Large intestine (tissue), 3 donors: ENCODE data around the gene SLC8A1. TPM values are rescaled to one million over a fixed set of nuclear protein-coding genes. Genes with fewer than 3 reads are reported as not detected.
A peak's percentile ranks its signal among the peaks of the same experiment; 100 is the strongest.

Experiments used
- DNase-seq, 2 donors: peaks; one replicate each; pipeline versions ENCODE4 v3.0.0 to v3.0.0-alpha.2; 2013
- H3K27ac ChIP-seq: one replicate; pipeline ENCODE4 v1.5.1; 2013; ENCODE audit warnings: low read length
- H3K27me3 ChIP-seq: 2 replicates; pipeline ENCODE4 v1.6.1; 2013; ENCODE audit warnings: low read length; ENCODE audit not compliant: control insufficient read depth, insufficient read depth
- H3K36me3 ChIP-seq: 2 replicates; pipeline ENCODE4 v1.6.1; 2013; ENCODE audit warnings: low read length; ENCODE audit not compliant: control insufficient read depth, insufficient read depth
- H3K4me1 ChIP-seq: one replicate; pipeline ENCODE4 v1.6.1; 2013; ENCODE audit warnings: low read length; ENCODE audit not compliant: control insufficient read depth, insufficient read depth
- H3K4me3 ChIP-seq: one replicate; pipeline ENCODE4 v1.5.1; 2013; ENCODE audit warnings: low read length
- H3K9me3 ChIP-seq: one replicate; pipeline ENCODE4 v1.6.1; 2013; ENCODE audit warnings: mild to moderate bottlenecking, low read depth, low read length, moderate library complexity; ENCODE audit not compliant: control insufficient read depth
- WGBS: methylation state at CpG from one replicate; pipeline ENCODE4 v1.1.5; 2013; ENCODE audit warnings: low lambda C conversion rate; ENCODE audit not compliant: insufficient coverage; 5-methylcytosine and 5-hydroxymethylcytosine counted together
- polyA plus RNA-seq: library from polyadenylated mRNA; unstranded; fragments of 120-200 nt; gene quantifications from one replicate; pipeline ENCODE4 v1.2.1, GENCODE V29; 2013

SLC8A1 gene
- polyA plus RNA-seq, 1 donor = 13.2 TPM

DNA sequence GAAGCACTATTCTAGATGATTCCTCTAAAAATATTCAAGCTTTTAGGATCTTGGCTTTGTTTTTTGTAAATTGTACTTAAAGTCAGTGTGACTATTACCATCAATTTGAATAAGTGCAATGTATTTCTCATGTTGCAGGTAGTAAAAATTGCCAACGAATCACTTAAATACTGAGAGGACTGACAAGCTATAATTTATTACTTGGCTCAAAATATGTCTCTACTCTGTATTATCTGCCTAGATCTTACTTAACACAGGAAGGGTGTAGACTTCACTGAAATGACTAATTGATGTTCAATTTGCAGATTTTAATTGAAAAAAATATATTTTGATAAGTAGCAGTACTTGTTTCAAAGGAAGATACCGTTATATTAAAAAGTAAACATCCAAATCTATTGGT is 202.3 kb downstream of the SLC8A1 start:
- no peak overlapping the region for H3K4me3 ChIP-seq
- H3K9me3 ChIP-seq = no peaks in the 10 kb centered on the region
- peaks cover 34% of the 10 kb centered on the region for H3K4me1 ChIP-seq
- no peak for DNase-seq
- H3K27ac ChIP-seq = no peak overlapping the region
- 72% methylated on average over 2 of the region's 2 CpGs for WGBS
- H3K36me3 ChIP-seq = no peaks in the 10 kb centered on the region
- H3K27me3 ChIP-seq = no peaks in the 10 kb centered on the region

DNA sequence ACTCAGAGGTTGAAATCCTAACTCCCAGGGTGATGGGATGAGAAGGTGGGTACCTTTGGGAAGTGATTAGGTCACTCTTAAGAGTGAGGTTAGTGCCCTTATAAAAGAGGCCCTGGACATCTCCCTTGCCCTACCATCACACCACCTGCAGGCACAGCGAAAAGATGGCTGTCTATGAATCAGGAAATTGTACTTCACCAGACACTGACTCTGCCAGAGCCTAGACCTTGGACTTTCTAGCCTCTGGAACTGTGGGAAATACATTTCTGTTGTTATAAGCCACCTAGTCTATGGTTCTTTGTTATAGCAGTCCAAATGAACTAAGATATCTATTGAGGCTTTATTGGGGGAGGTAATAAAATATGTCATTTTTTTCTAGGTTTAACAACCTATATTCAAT is 203.6 kb downstream of the SLC8A1 start:
- DNase-seq = peak in 1 of 2 donors; percentile 71
- Histone ChIP-seq H3K9me3 (no peaks in the 10 kb centered on the region), H3K27ac (peak overlapping the region; percentile 14), H3K36me3 (no peaks in the 10 kb centered on the region), H3K27me3 (no peaks in the 10 kb centered on the region), H3K4me1 (peaks cover 41% of the 10 kb centered on the region), H3K4me3 (no peak overlapping the region)
- no CpG with 5 or more reads among the region's 1 CpG for WGBS

DNA sequence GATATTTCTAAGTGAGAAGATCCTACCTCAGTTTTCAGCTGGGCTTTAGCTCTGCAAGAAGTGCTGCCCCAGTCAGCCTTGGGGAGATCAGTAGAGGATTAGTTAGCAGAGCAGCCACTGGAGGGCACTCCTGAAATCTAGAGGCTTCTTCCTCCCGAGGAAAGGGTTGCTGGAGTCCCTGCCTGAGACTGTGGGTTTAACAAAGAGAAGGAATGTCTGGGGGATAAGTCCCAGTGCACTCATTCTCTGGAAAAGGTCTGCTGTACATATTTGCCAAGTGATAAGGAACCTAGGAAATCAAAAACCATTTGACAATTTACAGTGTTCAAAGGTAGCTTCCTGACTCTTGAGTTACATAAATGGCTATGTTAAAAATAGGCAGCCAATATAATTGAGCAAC is 207.2 kb downstream of the SLC8A1 start:
- peaks cover 26% of the 10 kb centered on the region for H3K4me1 ChIP-seq
- DNase-seq = peak; percentile 83 to 88
- H3K4me3 ChIP-seq = no peak overlapping the region
- no peaks in the 10 kb centered on the region for H3K36me3 ChIP-seq
- peak overlapping the region; percentile 65 for H3K27ac ChIP-seq
- 0% methylated on average over 1 of the region's 1 CpG for WGBS
- no peaks in the 10 kb centered on the region for H3K9me3 ChIP-seq
- H3K27me3 ChIP-seq = no peaks in the 10 kb centered on the region

DNA sequence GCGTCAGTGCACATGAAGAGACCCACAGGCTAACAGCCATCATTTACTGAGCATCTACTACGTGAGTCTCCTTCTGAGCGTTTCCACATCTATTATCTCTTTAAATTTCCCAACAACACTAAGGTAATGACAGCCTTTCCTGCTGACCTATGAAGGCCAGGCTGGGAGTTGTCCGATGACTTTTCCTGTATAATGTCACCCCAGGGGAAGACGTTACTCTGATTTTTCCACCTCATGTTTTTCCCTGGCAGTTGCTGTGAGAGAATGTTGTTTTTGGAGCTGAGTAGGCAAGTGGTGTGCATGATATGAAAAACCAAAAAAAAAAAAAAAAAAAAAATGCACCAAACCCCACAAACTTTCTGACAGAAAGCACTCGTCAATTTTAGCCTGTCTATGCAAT is 207.6 kb downstream of the SLC8A1 start:
- no CpG with 5 or more reads among the region's 6 CpGs for WGBS
- no peak overlapping the region for H3K4me3 ChIP-seq
- DNase-seq = peak in 1 of 2 donors; percentile 35
- peaks cover 26% of the 10 kb centered on the region for H3K4me1 ChIP-seq
- H3K27me3 ChIP-seq = no peaks in the 10 kb centered on the region
- H3K27ac ChIP-seq = peak overlapping the region; percentile 65
- no peaks in the 10 kb centered on the region for H3K36me3 ChIP-seq
- no peaks in the 10 kb centered on the region for H3K9me3 ChIP-seq

DNA sequence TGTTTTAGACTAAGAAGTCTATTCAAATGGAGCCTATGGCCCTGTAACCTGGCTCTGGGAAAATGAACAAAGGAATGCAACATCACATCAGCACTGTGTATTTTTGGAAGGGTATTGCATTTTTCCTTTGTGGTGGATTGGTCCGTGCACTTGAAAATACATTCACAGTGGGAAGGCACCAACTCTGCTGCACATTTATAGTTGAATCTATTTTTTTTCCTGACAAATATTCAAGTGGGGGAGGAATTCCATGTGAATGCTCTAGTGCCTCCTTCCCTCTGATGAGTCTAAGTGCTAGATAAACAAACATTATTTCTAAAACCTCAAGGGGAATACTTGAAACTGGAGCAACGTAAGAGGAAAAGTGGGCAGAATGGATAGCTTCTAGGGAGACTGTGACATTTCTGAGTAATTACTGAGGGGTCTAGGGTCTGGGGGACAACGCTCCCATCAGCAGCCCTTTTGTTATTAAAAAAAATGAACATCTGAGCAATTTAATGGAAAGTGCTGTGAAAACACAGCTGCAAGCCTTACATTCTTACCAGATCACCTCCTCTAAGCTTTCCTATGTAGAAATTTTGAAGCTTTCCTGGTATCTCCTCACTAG is 208.2 kb downstream of the SLC8A1 start:
- no peaks in the 10 kb centered on the region for H3K27me3 ChIP-seq
- no peaks in the 10 kb centered on the region for H3K36me3 ChIP-seq
- H3K27ac ChIP-seq = peak overlapping the region; percentile 65
- no peak for DNase-seq
- no CpG with 5 or more reads among the region's 3 CpGs for WGBS
- H3K9me3 ChIP-seq = no peaks in the 10 kb centered on the region
- no peak overlapping the region for H3K4me3 ChIP-seq
- peaks cover 26% of the 10 kb centered on the region for H3K4me1 ChIP-seq

DNA sequence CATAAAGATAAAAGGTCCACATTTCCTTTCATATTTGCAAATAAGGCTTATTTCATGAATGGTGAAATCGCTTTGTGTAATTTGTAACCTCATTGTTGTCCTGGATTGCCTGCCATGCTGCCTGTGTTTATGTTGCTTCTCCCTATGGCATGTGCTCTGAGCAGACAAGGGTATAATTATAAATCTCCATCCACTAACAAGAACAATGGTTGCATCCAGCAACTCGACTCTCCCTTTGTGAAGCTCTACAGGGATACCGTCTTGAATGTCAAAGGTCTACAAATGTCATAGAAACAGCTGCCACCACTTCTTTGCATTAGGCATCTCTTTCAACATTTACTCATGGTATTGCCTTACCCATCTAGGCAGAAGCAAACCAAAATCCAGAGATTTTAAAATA is 209.6 kb downstream of the SLC8A1 start:
- Histone ChIP-seq H3K27me3 (no peaks in the 10 kb centered on the region), H3K4me1 (peaks cover 18% of the 10 kb centered on the region), H3K4me3 (no peak overlapping the region), H3K27ac (no peak overlapping the region), H3K9me3 (no peaks in the 10 kb centered on the region), H3K36me3 (no peaks in the 10 kb centered on the region)
- no CpG with 5 or more reads among the region's 3 CpGs for WGBS
- no peak for DNase-seq

DNA sequence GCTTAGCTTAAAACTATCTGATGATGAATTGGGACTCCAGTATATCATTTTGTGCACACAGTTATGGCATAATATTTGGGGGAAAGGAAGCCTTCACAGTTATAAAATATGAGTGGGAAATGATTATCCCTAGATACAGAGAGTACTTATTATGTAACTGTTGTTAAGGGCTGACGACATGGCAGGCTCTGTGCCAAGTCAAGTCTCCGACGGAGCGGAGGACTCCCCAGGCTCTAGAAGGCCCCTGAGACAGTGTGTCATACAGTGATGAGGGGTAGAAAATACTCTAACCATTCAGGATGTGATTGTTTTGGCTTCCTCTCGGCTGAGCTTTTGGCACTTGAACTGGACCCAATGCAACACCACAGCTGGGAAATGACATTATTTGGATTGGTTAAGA is 211.8 kb downstream of the SLC8A1 start:
- Histone ChIP-seq H3K4me3 (no peak overlapping the region), H3K27me3 (no peaks in the 10 kb centered on the region), H3K4me1 (peaks cover 11% of the 10 kb centered on the region), H3K27ac (no peak overlapping the region), H3K36me3 (no peaks in the 10 kb centered on the region), H3K9me3 (no peaks in the 10 kb centered on the region)
- peak; percentile 52 to 62 for DNase-seq
- no CpG with 5 or more reads among the region's 5 CpGs for WGBS

DNA sequence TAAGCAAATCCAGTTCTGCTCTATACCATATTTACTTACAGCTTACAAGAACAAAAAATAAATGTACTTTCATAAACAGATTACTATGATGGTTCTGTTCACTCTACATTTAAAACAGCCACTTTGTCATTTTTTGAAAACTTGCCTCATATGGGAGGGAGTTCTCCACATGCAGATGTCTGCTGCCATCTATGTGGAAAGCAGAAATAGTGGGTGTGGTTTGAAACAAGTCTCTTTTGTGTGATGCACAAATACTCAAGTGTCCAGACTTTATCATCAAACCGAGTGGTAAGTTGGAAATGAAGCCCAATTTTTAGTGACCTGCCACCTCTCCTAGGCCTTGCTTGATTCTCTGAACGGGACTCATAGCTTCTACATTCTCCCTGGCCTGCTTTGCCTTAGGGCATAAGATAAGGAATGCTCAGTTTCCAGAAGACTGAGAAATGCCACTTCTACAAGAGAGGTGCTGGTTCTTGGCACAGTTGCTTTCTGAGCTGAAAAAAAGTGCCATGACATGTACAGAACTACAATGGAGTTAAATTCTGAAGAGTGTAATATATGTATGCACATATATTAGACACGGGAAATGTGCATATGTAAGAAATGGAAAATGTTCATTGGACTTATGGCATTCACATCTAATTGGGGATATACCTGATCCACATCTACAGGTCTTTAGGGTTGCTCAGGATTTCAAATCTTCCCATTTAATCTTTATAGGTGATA is 221.0 kb downstream of the SLC8A1 start:
- no peak overlapping the region for H3K4me3 ChIP-seq
- WGBS = no CpG with 5 or more reads among the region's 3 CpGs
- no peaks in the 10 kb centered on the region for H3K36me3 ChIP-seq
- H3K9me3 ChIP-seq = no peaks in the 10 kb centered on the region
- H3K27me3 ChIP-seq = no peaks in the 10 kb centered on the region
- DNase-seq = no peak
- no peak overlapping the region for H3K27ac ChIP-seq
- H3K4me1 ChIP-seq = no peaks in the 10 kb centered on the region

DNA sequence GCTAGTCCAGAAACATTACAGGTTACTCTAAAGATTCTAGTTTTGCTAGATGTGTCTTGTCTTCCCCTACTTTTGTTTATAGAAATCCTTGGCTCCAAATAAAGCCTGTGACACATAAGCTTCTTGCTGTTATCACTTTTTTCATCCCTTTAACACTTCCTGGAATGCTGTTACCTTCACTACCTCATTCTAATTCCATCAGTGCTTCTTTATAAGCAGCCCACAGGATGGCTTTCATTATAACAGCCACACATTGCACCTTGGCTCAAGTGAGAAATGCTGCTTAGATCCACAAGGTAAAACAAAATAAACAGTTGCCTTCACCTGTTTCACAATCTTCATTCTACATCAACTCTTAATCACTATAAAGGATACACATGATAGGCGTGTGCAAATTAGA is 221.7 kb downstream of the SLC8A1 start:
- DNase-seq = no peak
- no peaks in the 10 kb centered on the region for H3K4me1 ChIP-seq
- H3K36me3 ChIP-seq = no peaks in the 10 kb centered on the region
- no peak overlapping the region for H3K27ac ChIP-seq
- H3K4me3 ChIP-seq = no peak overlapping the region
- H3K27me3 ChIP-seq = no peaks in the 10 kb centered on the region
- 100% methylated on average over 1 of the region's 1 CpG for WGBS
- no peaks in the 10 kb centered on the region for H3K9me3 ChIP-seq

DNA sequence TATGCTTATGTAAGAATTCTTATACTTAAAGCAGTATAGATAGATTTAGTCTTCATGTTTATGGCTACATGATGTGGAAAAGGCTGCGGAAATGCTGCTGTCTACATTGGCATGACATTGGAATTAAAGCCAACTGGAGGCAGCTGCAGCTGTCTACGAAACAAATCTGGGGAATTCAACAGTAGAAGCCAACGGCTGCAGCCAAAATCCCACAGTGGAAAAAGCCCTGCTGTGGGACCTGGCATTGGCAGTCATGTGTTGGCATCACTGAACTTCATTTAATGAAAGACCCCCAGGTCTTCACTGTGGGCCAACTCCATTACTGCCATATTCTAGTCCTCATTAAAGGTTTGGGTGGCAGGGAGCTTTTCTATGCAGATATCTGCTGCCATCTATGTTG is 223.6 kb downstream of the SLC8A1 start:
- no peak for DNase-seq
- H3K36me3 ChIP-seq = no peaks in the 10 kb centered on the region
- H3K9me3 ChIP-seq = no peaks in the 10 kb centered on the region
- H3K4me1 ChIP-seq = no peaks in the 10 kb centered on the region
- no CpG with 5 or more reads among the region's 3 CpGs for WGBS
- H3K27me3 ChIP-seq = no peaks in the 10 kb centered on the region
- no peak overlapping the region for H3K4me3 ChIP-seq
- H3K27ac ChIP-seq = no peak overlapping the region

DNA sequence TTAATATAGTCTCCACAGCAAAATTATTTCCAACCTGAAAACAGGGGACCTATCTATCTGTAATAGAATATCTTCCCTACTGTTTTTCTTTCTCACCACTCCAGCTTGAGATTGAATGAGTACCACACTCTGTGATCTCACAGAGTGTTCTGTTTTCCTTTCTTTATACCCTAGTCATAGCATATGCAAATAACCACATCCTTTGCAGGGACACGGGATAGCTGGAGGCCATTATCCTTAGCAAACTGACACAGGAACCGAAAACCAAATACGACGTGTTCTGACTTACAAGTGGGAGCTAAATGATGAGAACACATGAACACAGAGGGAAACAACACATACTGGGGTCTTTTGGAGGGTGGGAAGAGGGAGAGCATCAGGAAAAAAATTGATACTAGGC is 224.7 kb downstream of the SLC8A1 start:
- Histone ChIP-seq H3K27me3 (no peaks in the 10 kb centered on the region), H3K4me1 (no peaks in the 10 kb centered on the region), H3K4me3 (no peak overlapping the region), H3K27ac (no peak overlapping the region), H3K9me3 (no peaks in the 10 kb centered on the region), H3K36me3 (no peaks in the 10 kb centered on the region)
- DNase-seq = no peak
- no CpG with 5 or more reads among the region's 4 CpGs for WGBS
